HepG2 (cell line): Measurements from ENCODE around the gene LNX2. TPM values are rescaled to one million over a fixed set of nuclear protein-coding genes. Genes with fewer than 3 reads are reported as not detected.

Experiments
- ATAC-seq: fragments of 200-7000 bp; cut with Tn5 transposase; 3 replicates; pipeline ENCODE4 v1.9.1; 2020; ENCODE audit warnings: mild to moderate bottlenecking, moderate library complexity
- BruUV-seq: library from RNA; stranded (reverse); fragments of 400-500 nt; replicated peaks from 2 replicates; lab custom pipeline; 2021; lab: Mats Ljungman, UMichigan
- CTCF ChIA-PET: fragments of 300-600 bp; formaldehyde crosslinking; extraction: SDS; loops from one replicate; lab custom pipeline; 2021; ENCODE audit warnings: low total read pairs, inconsistent platforms, low intra/inter-chr PET ratio; lab: Yijun Ruan, JAX
- POLR2A ChIA-PET: fragments of 350-600 bp; sonication (Branson Sonifier 250); formaldehyde crosslinking; loops from one replicate; lab custom pipeline; 2020; ENCODE audit warnings: antibody characterized with exemption, inconsistent platforms; lab: Yijun Ruan, JAX
- DNase-seq: peaks from one replicate; pipeline ENCODE4 v3.0.0-alpha.2; 2015; ENCODE audit warnings: low spot score
- FAIRE-seq: peaks from 3 replicates; lab custom pipeline; 2011; peaks lifted over from hg19 to GRCh38; lab: Jason Lieb, UNC
- H2AFZ ChIP-seq: one replicate; pipeline ENCODE4 v1.6.1; 2011; ENCODE audit warnings: low read length, inconsistent platforms
- H3K27ac ChIP-seq: fragments of 300-600 bp; 3 replicates; pipeline ENCODE4 v1.8.0; 2011; ENCODE audit warnings: mixed run types, mild to moderate bottlenecking, mixed read lengths, low read length, inconsistent platforms; ENCODE audit not compliant: insufficient read depth; ENCODE audit errors: extremely low read length
- H3K27me3 ChIP-seq, 2 experiments: fragments of 200-600 bp in 1 of 2; 2 replicates in 1 of 2; 3 replicates in 1 of 2; pipeline versions ENCODE4 v1.6.0 to v1.8.0; 2011; ENCODE audit warnings: low read length in 2 of 2, mild to moderate bottlenecking in 2 of 2, moderate library complexity in 2 of 2, inconsistent platforms in 1 of 2; ENCODE audit not compliant: insufficient read depth in 2 of 2, control insufficient read depth in 1 of 2
- H3K36me3 ChIP-seq, 2 experiments: fragments of 200-600 bp in 1 of 2; replicated peaks in 1 of 2; 2 replicates in 1 of 2; 3 replicates in 1 of 2; pipeline versions ENCODE4 v1.5.1 to v1.8.0; 2011; ENCODE audit warnings: low read length in 2 of 2, inconsistent platforms in 1 of 2; ENCODE audit not compliant: insufficient read depth in 2 of 2, control insufficient read depth in 1 of 2
- H3K4me1 ChIP-seq: 2 replicates; pipeline ENCODE4 v1.5.1; 2012; ENCODE audit warnings: low read length, inconsistent platforms; ENCODE audit not compliant: insufficient read depth
- H3K4me2 ChIP-seq: 2 replicates; pipeline ENCODE4 v1.6.0; 2011; ENCODE audit warnings: low read depth, low read length, inconsistent platforms
- H3K4me3 ChIP-seq, 3 experiments: fragments of 200-600 bp in 1 of 3; sonication (generic), shearing (Covaris generic) in 1 of 3; replicated peaks in 1 of 3; 2 replicates each; pipeline ENCODE4 v1.5.1; 2011 to 2016; ENCODE audit warnings: low read length in 3 of 3, inconsistent platforms in 2 of 3, low read depth in 2 of 3, mild to moderate bottlenecking in 2 of 3, control low read depth in 1 of 3, mixed read lengths in 1 of 3; ENCODE audit not compliant: insufficient read depth in 1 of 3
- H3K79me2 ChIP-seq: one replicate; pipeline ENCODE4 v1.6.1; 2011; ENCODE audit warnings: low read length, inconsistent platforms; ENCODE audit not compliant: insufficient read depth
- H3K9ac ChIP-seq: 2 replicates; pipeline ENCODE4 v1.6.0; 2011; ENCODE audit warnings: mild to moderate bottlenecking, low read depth, low read length, inconsistent platforms; ENCODE audit not compliant: insufficient read depth
- H3K9me3 ChIP-seq: 2 replicates; pipeline ENCODE4 v1.5.1; 2012; ENCODE audit warnings: mild to moderate bottlenecking, low read length
- H4K20me1 ChIP-seq: 2 replicates; pipeline ENCODE4 v1.6.0; 2011; ENCODE audit warnings: inconsistent platforms, mild to moderate bottlenecking, low read length, moderate library complexity; ENCODE audit not compliant: insufficient read depth
- BCL6 ChIP-seq: IDR thresholded peaks from 2 replicates; pipeline ENCODE4 v1.6.1; 2016; ENCODE audit warnings: missing genetic modification reagents, missing compliant biosample characterization
- CBX5 ChIP-seq: sonication (generic); formaldehyde crosslinking; IDR thresholded peaks from 2 replicates; pipeline ENCODE4 v1.4.0; 2020; ENCODE audit warnings: missing genetic modification reagents, borderline replicate concordance
- GATA4 ChIP-seq: sonication (generic); IDR thresholded peaks from 2 replicates; pipeline ENCODE4 v1.6.1; 2016; ENCODE audit warnings: antibody characterized with exemption, low read depth, borderline replicate concordance
- GFI1 ChIP-seq: sonication (generic); formaldehyde crosslinking; IDR thresholded peaks from 2 replicates; pipeline ENCODE4 v1.5.0; 2020; ENCODE audit warnings: missing genetic modification reagents, mild to moderate bottlenecking, borderline replicate concordance
- NR1H2 ChIP-seq: sonication (generic); formaldehyde crosslinking; IDR thresholded peaks from 2 replicates; pipeline ENCODE4 v1.8.1; 2022; ENCODE audit warnings: low read depth, missing genetic modification reagents, borderline replicate concordance
- NRL ChIP-seq: sonication (generic); formaldehyde crosslinking; IDR thresholded peaks from 2 replicates; pipeline ENCODE4 v1.5.0; 2020; ENCODE audit warnings: missing genetic modification reagents, mild to moderate bottlenecking, moderate library complexity, borderline replicate concordance
- PRMT3 ChIP-seq: sonication (generic); formaldehyde crosslinking; IDR thresholded peaks from 2 replicates; pipeline ENCODE4 v1.8.1; 2022; ENCODE audit warnings: low read depth, mild to moderate bottlenecking, moderate library complexity, missing genetic modification reagents, borderline replicate concordance
- RBM22 ChIP-seq: fragments of 200-400 bp; formaldehyde crosslinking; optimal IDR thresholded peaks from 2 replicates; pipeline ENCODE3; 2017; ENCODE audit warnings: mild to moderate bottlenecking, low read length, moderate library complexity
- RCOR2 ChIP-seq: IDR thresholded peaks from 2 replicates; pipeline ENCODE4 v1.6.1; 2016; ENCODE audit warnings: missing biosample characterization, missing genetic modification reagents
- RELA ChIP-seq: sonication (generic); formaldehyde crosslinking; IDR thresholded peaks from 2 replicates; pipeline ENCODE4 v1.4.0; 2020; ENCODE audit warnings: missing genetic modification reagents
- RFX3 ChIP-seq: IDR thresholded peaks from 2 replicates; pipeline ENCODE4 v1.6.1; 2016; ENCODE audit warnings: missing biosample characterization, missing genetic modification reagents
- RFXANK ChIP-seq: IDR thresholded peaks from 2 replicates; pipeline ENCODE4 v1.6.1; 2016
- SALL1 ChIP-seq: sonication (generic); formaldehyde crosslinking; IDR thresholded peaks from 2 replicates; pipeline ENCODE4 v1.8.0; 2022; ENCODE audit warnings: mild to moderate bottlenecking, missing genetic modification reagents
- THYN1 ChIP-seq: sonication (generic); formaldehyde crosslinking; IDR thresholded peaks from 2 replicates; pipeline ENCODE4 v1.8.1; 2023; ENCODE audit warnings: low read depth, mild to moderate bottlenecking, moderate library complexity, missing genetic modification reagents, borderline replicate concordance
- ZBTB49 ChIP-seq: sonication (generic); formaldehyde crosslinking; IDR thresholded peaks from 2 replicates; pipeline ENCODE4 v1.4.0; 2020; ENCODE audit warnings: missing genetic modification reagents, borderline replicate concordance
- ZNF333 ChIP-seq: sonication (generic); formaldehyde crosslinking; IDR thresholded peaks from 2 replicates; pipeline ENCODE4 v1.4.0; 2020; ENCODE audit warnings: mild to moderate bottlenecking, missing genetic modification reagents, borderline replicate concordance
- ZNF431 ChIP-seq: sonication (generic); formaldehyde crosslinking; IDR thresholded peaks from 2 replicates; pipeline ENCODE4 v1.9.0; 2022; ENCODE audit warnings: missing genetic modification reagents, low read depth, mild to moderate bottlenecking, borderline replicate concordance
- ZNF576 ChIP-seq: sonication (generic); formaldehyde crosslinking; IDR thresholded peaks from 2 replicates; pipeline ENCODE4 v1.4.0; 2020; ENCODE audit warnings: mild to moderate bottlenecking, missing genetic modification reagents
- ZSCAN12 ChIP-seq: sonication (generic); formaldehyde crosslinking; IDR thresholded peaks from 2 replicates; pipeline ENCODE4 v1.9.0; 2021; ENCODE audit warnings: mild to moderate bottlenecking, missing genetic modification reagents
- WGBS: methylation state at CpG from one replicate; pipeline ENCODE4 v1.1.6; 2017; ENCODE audit warnings: low lambda C conversion rate; 5-methylcytosine and 5-hydroxymethylcytosine counted together
- in situ Hi-C: cut with HindIII; loops from 2 replicates; pipeline ENCODE4 v1.10.0; 2017; ENCODE audit warnings: low pct_unique_long_range_greater_than_20kb; ENCODE audit not compliant: extremely low pct_ligation_motif_present
- intact Hi-C: fragments of 100-400 bp; cut with micrococcal nuclease; formaldehyde crosslinking; loops from one replicate; pipeline ENCODE4 v1.10.0; 2022; ENCODE audit not compliant: unreplicated experiment
- polyA plus RNA-seq, 8 experiments: library from polyadenylated mRNA; depleted of rRNA in 3 of 8; stranded (reverse) in 7 of 8; unstranded in 1 of 8; fragments of >200 nt; fragmentation: Illumina TruSeq in 4 of 8; extraction: Trizol in 4 of 8; gene quantifications; 2 replicates each; pipeline versions ENCODE4 v1.2.1 to v1.2.3, GENCODE V29; 2011 to 2016; ENCODE audit warnings: low read depth in 4 of 8, missing spikeins in 1 of 8, mixed read lengths in 1 of 8; ENCODE audit not compliant: insufficient read depth in 1 of 8
- total RNA-seq, 5 experiments: library from RNA; depleted of rRNA; stranded (reverse); fragments of >200 nt; fragmentation: Illumina TruSeq; extraction: Trizol; gene quantifications; 2 replicates each; pipeline ENCODE4 v1.2.3, GENCODE V29; 2016; ENCODE audit warnings: low read depth in 1 of 5
- TF ChIP-seq, protein P1 (sequence below): sonication (generic); formaldehyde crosslinking; IDR thresholded peaks from 2 replicates; pipeline ENCODE4 v1.8.1; 2023; ENCODE audit warnings: missing genetic modification reagents, mild to moderate bottlenecking, borderline replicate concordance
- TF ChIP-seq, protein P2 (sequence below): sonication (generic); formaldehyde crosslinking; IDR thresholded peaks from 2 replicates; pipeline ENCODE4 v1.5.0; 2020; ENCODE audit warnings: missing genetic modification reagents

Gene LNX2
- total and polyA plus RNA-seq, 2 of the 13 experiments (the other 11 are each of a cell fraction or from before 2014, with no cell fraction given) = 9.2 to 9.7 TPM

GRCh38 chr13:27621366-27622101 lies 1.2 kb upstream of the LNX2 start, which contains the start of gene POLR1D:
POLR1D (plus strand) TSS chr13:27621892; CDS start chr13:27621984, 92 bp downstream.
- ChIA-PET POLR2A (interaction anchor here (0.7 to 3.2 kb wide), 14 partner anchors 10 to 341 kb away, joined by 3 to 18 read pairs (median 4); no protein-coding TSS in a partner anchor), CTCF (no interaction called here)
- H3K4me1 ChIP-seq = peaks cover 67% of the 10 kb centered on the region
- H3K36me3 ChIP-seq = 0 out of 5 replicates have a peak, but pooled peaks cover 0 to 4% of the 10 kb centered on the region in 2 experiments
- H3K27me3 ChIP-seq = no peaks in the 10 kb centered on the region; a peak in 1 of 5 replicates
- H2AFZ ChIP-seq = no peak within 1 kb of the TSS
- intact Hi-C loops (loop anchor here (1.0 to 5.0 kb wide), 2 partner anchors 21 to 91 kb away; no protein-coding TSS in a partner anchor), in situ Hi-C loops (no loop called here)
- BruUV-seq = no TSS peak
- peaks cover 28% of the 10 kb centered on the region for H4K20me1 ChIP-seq
- WGBS = under 1% methylated on average over 19 of the region's 71 CpGs
- peak; percentile 77 for DNase-seq
- H3K4me3 ChIP-seq = peak within 1 kb of the TSS; percentile 79 to 95 (median 87)
- peak within 1 kb of the TSS; percentile 92 for H3K9ac ChIP-seq
- H3K79me2 ChIP-seq = peaks cover 72% of the 10 kb centered on the region
- FAIRE-seq = no peak
- peak within 1 kb of the TSS; percentile 82 for H3K4me2 ChIP-seq
- no peaks in the 10 kb centered on the region for H3K9me3 ChIP-seq
- ATAC-seq = peak; percentile 63
- H3K27ac ChIP-seq = peak within 1 kb of the TSS; percentile 91
- peak; percentile 74 for TF ChIP-seq ZNF431
- no peak for TF ChIP-seq RBM22
- TF ChIP-seq, protein P1, sequence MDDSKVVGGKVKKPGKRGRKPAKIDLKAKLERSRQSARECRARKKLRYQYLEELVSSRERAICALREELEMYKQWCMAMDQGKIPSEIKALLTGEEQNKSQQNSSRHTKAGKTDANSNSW (CRISPR knock-in tag) = no peak
- TF ChIP-seq PRMT3 = no peak
- TF ChIP-seq NRL = peak; percentile 40; the same call in 1 of the 2 replicates
- no peak for TF ChIP-seq BCL6
- TF ChIP-seq RELA = no peak
- no peak for TF ChIP-seq GFI1 (CRISPR knock-in tag)
- TF ChIP-seq THYN1 = no peak
- TF ChIP-seq GATA4 = no peak
- TF ChIP-seq, protein P2, sequence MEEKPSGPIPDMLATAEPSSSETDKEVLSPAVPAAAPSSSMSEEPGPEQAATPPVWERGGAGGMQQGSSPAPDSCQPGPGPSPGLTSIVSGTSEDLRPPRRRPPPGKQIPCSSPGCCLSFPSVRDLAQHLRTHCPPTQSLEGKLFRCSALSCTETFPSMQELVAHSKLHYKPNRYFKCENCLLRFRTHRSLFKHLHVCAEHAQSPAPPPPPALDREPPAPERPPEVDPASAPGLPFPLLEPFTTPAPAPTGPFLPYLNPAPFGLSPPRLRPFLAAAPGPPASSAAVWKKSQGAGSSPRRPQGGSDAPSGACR (CRISPR knock-in tag) = no peak
- TF ChIP-seq ZNF576 (CRISPR knock-in tag) = no peak
- TF ChIP-seq RFXANK = no peak
- peak; percentile 49; the same call in 1 of the 2 replicates for TF ChIP-seq ZNF333 (CRISPR knock-in tag)
- TF ChIP-seq RFX3 (CRISPR knock-in tag) = no peak
- TF ChIP-seq SALL1 (CRISPR knock-in tag) = peak; percentile 90
- no peak for TF ChIP-seq CBX5
- no peak for TF ChIP-seq RCOR2
- TF ChIP-seq NR1H2 (CRISPR knock-in tag) = 0 out of 2 replicates have a peak, but pooled peaks have one; percentile 56
- 0 out of 2 replicates have a peak, but pooled peaks have one; percentile 31 for TF ChIP-seq ZBTB49 (CRISPR knock-in tag)
- 0 out of 2 replicates have a peak, but pooled peaks have one; percentile 53 for TF ChIP-seq ZSCAN12 (CRISPR knock-in tag)
